ENCODE data around the gene TEX19. TPM values are rescaled to one million over a fixed set of nuclear protein-coding genes. Genes with fewer than 3 reads are reported as not detected.

Gene TEX19
- total RNA-seq, 2 experiments from 2014 or later, result not detected

DNA sequence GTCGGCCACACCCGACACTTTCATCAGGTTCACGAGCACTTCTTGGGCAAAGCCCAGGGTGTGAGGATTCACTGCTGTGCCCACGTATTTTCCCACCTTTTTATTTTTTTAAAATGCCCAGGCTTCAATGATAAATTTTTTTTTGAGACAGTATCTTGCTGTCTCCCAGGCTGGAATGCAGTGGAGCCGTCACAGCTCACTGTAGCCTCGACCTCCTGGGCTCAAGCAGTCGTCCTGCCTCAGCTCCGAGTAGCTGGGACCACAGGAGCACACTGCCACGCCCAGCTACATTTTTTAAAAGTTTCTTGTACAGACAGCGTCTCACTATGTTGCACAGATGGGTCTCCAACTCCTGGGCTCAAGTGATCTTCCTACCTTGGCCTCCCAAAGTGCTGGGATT is 30.3 kb downstream of the TEX19 start:
- Mint-ChIP-seq H3K9me3 (no peaks in the 10 kb centered on the region), H3K27me3 (no peaks in the 10 kb centered on the region), H3K4me3 (no peak overlapping the region), H3K4me1 (ENCODE audit: low read depth) (no peaks in the 10 kb centered on the region), H3K27ac (no peak overlapping the region), H3K36me3 (ENCODE audit: low read depth) (peaks cover 1% of the 10 kb centered on the region)
- ATAC-seq (no peak), DNase-seq (no peak)
- intact Hi-C loops (cut with micrococcal nuclease), result no loop called here
- ChIA-PET CTCF (no interaction called here), POLR2A (interaction anchor here (0.5 kb wide), 1 partner anchor 121 kb away, joined by 3 read pairs; no protein-coding TSS in a partner anchor)
- TF ChIP-seq, protein P1, sequence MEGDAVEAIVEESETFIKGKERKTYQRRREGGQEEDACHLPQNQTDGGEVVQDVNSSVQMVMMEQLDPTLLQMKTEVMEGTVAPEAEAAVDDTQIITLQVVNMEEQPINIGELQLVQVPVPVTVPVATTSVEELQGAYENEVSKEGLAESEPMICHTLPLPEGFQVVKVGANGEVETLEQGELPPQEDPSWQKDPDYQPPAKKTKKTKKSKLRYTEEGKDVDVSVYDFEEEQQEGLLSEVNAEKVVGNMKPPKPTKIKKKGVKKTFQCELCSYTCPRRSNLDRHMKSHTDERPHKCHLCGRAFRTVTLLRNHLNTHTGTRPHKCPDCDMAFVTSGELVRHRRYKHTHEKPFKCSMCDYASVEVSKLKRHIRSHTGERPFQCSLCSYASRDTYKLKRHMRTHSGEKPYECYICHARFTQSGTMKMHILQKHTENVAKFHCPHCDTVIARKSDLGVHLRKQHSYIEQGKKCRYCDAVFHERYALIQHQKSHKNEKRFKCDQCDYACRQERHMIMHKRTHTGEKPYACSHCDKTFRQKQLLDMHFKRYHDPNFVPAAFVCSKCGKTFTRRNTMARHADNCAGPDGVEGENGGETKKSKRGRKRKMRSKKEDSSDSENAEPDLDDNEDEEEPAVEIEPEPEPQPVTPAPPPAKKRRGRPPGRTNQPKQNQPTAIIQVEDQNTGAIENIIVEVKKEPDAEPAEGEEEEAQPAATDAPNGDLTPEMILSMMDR (IDR thresholded peaks at IDR 0.05), result no peak

DNA sequence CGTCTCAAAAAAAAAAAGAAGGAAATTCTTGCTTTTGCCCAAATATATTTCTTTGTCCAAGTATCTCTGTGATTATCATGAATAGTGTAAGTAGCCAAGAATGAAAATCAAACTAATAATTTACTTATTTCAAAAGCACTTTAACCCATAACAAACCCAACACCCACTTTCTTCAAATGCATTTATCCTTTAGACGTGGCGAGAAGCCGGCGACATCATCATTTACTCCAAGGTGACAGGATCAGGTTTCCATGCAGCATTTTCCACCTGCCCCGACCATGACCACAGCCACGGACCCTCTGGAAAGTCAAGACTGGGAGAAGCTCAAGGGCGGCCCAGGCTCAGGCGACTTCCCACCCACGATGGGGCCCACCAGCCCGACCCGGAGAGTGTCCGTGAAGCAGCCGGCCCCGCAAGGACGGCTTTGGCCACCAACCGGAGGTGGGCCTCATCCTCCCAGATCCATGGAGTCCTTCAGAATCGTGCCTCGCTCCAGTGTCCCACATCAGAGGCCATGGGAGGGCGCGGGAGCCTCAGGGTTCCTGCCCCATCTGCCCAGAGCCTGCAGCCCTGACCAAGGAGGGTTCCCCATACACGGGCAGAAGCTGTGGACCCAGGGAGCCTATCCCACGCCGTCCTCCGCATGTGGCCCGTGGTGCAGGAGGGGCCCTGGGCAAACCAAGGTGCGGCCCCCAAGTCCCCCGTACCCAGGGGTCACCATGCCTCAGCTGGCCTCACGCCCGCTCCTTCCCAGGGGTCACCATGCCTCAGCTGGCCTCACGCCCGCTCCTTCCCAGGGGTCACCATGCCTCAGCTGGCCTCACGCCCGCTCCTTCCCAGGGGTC is 31.2 kb downstream of the TEX19 start:
- POLR2A ChIA-PET, result interaction anchor here (0.6 kb wide), 1 partner anchor 17 kb away, joined by 3 read pairs; no protein-coding TSS in a partner anchor
- DNase-seq (no peak), ATAC-seq (no peak)
- H3K9me3 Mint-ChIP-seq, result no peaks in the 10 kb centered on the region
- H3K27ac Mint-ChIP-seq, result no peak overlapping the region
- no peak overlapping the region for H3K4me3 Mint-ChIP-seq
- CTCF ChIA-PET, result no interaction called here
- H3K4me1 Mint-ChIP-seq (ENCODE audit: low read depth), result no peaks in the 10 kb centered on the region
- TF ChIP-seq, protein P1 (IDR thresholded peaks at IDR 0.05), result no peak
- intact Hi-C loops (cut with micrococcal nuclease), result no loop called here
- no peaks in the 10 kb centered on the region for H3K27me3 Mint-ChIP-seq
- peaks cover 1% of the 10 kb centered on the region for H3K36me3 Mint-ChIP-seq (ENCODE audit: low read depth)

DNA sequence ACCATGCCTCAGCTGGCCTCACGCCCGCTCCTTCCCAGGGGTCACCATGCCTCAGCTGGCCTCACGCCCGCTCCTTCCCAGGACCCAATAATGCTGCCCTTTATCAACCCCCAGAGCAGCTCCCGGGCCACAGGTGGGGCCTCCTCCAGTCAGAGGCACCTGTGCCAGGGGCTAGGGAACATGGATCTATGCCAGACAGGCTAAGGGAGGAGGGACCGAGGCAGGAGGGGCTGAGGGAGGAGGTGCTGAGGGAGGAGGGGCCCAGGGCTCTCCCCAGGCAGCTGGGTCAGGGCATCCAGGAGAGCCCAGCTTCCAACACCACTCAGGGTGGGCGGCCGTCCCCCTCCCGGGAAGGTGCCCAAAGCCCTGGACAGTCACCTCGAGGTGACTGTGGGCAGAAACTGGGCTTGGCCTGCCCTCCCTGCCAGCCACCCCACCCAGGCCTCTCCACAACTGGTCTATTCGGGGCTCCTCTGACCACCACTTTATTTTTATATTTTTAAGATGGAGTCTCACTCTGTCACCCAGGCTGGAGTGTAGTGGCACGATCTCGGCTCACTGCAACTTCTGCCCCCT is 31.9 kb downstream of the TEX19 start:
- no peaks in the 10 kb centered on the region for H3K27me3 Mint-ChIP-seq
- no peak for DNase-seq
- intact Hi-C loops (cut with micrococcal nuclease), result no loop called here
- H3K9me3 Mint-ChIP-seq, result no peaks in the 10 kb centered on the region
- no peak for ATAC-seq
- ChIA-PET POLR2A (no interaction called here), CTCF (no interaction called here)
- H3K36me3 Mint-ChIP-seq (ENCODE audit: low read depth), result peaks cover 1% of the 10 kb centered on the region
- H3K4me1 Mint-ChIP-seq (ENCODE audit: low read depth), result no peaks in the 10 kb centered on the region
- TF ChIP-seq, protein P1 (IDR thresholded peaks at IDR 0.05), result no peak
- H3K27ac Mint-ChIP-seq, result no peak overlapping the region
- H3K4me3 Mint-ChIP-seq, result no peak overlapping the region

DNA sequence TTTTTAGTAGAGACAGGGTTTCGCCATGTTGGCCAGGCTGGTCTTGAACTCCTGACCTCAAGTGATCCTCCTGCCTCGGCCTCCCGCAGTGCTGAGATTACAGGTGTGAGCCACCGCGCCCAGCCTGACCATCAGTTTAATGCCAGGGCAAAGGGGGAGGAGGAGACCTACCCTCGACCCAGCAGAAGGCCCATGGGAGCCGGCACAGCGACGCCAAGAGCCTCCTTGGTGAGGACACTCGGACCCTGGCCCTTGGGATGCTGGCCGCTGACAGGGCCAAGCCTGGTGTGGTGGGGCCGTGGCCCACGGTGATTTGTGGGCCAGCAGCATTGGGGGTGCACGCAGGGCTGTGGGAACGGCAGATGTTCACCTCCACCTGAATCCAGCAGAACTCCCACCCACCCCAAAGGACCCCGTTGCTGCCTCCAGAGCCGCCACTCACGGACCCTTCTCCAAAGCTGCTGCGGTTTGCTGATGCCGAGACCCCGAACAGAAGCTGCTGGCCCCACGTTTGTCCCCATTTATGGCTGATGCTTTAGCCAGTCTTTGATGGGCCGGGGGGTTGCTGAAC is 32.5 kb downstream of the TEX19 start:
- ChIA-PET POLR2A (no interaction called here), CTCF (no interaction called here)
- no peaks in the 10 kb centered on the region for H3K27me3 Mint-ChIP-seq
- intact Hi-C loops (cut with micrococcal nuclease), result no loop called here
- ATAC-seq, result no peak
- no peaks in the 10 kb centered on the region for H3K9me3 Mint-ChIP-seq
- TF ChIP-seq, protein P1 (IDR thresholded peaks at IDR 0.05), result no peak
- DNase-seq, result no peak
- H3K4me1 Mint-ChIP-seq (ENCODE audit: low read depth), result no peaks in the 10 kb centered on the region
- H3K36me3 Mint-ChIP-seq (ENCODE audit: low read depth), result peaks cover 1% of the 10 kb centered on the region
- no peak overlapping the region for H3K27ac Mint-ChIP-seq
- H3K4me3 Mint-ChIP-seq, result no peak overlapping the region

Data from activated CD8-positive, alpha-beta T cell treated with anti-CD3 and anti-CD28 coated beads for 36 hours (primary cell).